SK-N-SH (cell line): ENCODE measurements around the gene PCNX2. TPM values are rescaled to one million over a fixed set of nuclear protein-coding genes. Genes with fewer than 3 reads are reported as not detected.

ENCODE experiments used
- CTCF ChIA-PET: fragments of 300-600, 350-600 bp; formaldehyde crosslinking; extraction: SDS; loops from one replicate; lab custom pipeline; 2021; lab: Yijun Ruan, JAX
- POLR2A ChIA-PET: fragments of 350-600 bp; sonication (Branson Sonifier 250); formaldehyde crosslinking; extraction: SDS; loops from one replicate; lab custom pipeline; 2020; ENCODE audit warnings: antibody characterized with exemption, inconsistent platforms; lab: Yijun Ruan, JAX
- DNase-seq: peaks from one replicate; pipeline ENCODE4 v3.0.0; 2012
- H2AFZ ChIP-seq: fragments of 200-600 bp; sonication (generic); 2 replicates; pipeline ENCODE4 v1.8.1; 2016; ENCODE audit warnings: antibody characterized with exemption, mild to moderate bottlenecking, low read depth
- H3F3A ChIP-seq: fragments of 200-600 bp; sonication (generic); replicated peaks from 2 replicates; pipeline ENCODE3; 2016; ENCODE audit warnings: antibody characterized with exemption, mild to moderate bottlenecking; ENCODE audit not compliant: insufficient read depth
- H3K27ac ChIP-seq, 2 experiments: fragments of 200-500 bp in 1 of 2; fragments of 200-600 bp in 1 of 2; sonication (Bioruptor generic) in 1 of 2; sonication (generic), shearing (Covaris generic) in 1 of 2; 2 replicates each; pipeline versions ENCODE4 v1.5.1 to v1.6.1; 2014 to 2016; ENCODE audit warnings: low read depth in 2 of 2, inconsistent platforms in 1 of 2, low read length in 1 of 2, mild to moderate bottlenecking in 1 of 2, mixed read lengths in 1 of 2
- H3K27me3 ChIP-seq: fragments of 200-600 bp; sonication (generic), shearing (Covaris generic); 2 replicates; pipeline ENCODE4 v1.6.1; 2016; ENCODE audit warnings: mixed run types; ENCODE audit not compliant: insufficient read depth
- H3K36me3 ChIP-seq, 2 experiments: fragments of 200-500 bp in 1 of 2; fragments of 200-600 bp in 1 of 2; sonication (Bioruptor generic) in 1 of 2; sonication (generic) in 1 of 2; replicated peaks in 1 of 2; 2 replicates each; pipeline versions ENCODE3 to v1.5.1; 2014 to 2016; ENCODE audit warnings: low read length in 1 of 2, mild to moderate bottlenecking in 1 of 2; ENCODE audit not compliant: insufficient read depth in 2 of 2, control insufficient read depth in 1 of 2
- H3K4me1 ChIP-seq, 2 experiments: fragments of 200-500 bp in 1 of 2; fragments of 200-600 bp in 1 of 2; sonication (Bioruptor generic) in 1 of 2; sonication (generic), shearing (Covaris generic) in 1 of 2; 2 replicates each; pipeline versions ENCODE4 v1.5.1 to v1.6.1; 2014 to 2016; ENCODE audit warnings: low read depth in 1 of 2, low read length in 1 of 2, mixed run types in 1 of 2; ENCODE audit not compliant: insufficient read depth in 2 of 2, control insufficient read depth in 1 of 2
- H3K4me2 ChIP-seq: fragments of 200-600 bp; sonication (generic), shearing (Covaris generic); 2 replicates; pipeline ENCODE4 v1.6.1; 2017; ENCODE audit warnings: mixed run types
- H3K4me3 ChIP-seq, 2 experiments: fragments of 200-500 bp in 1 of 2; fragments of 200-600 bp in 1 of 2; sonication (Bioruptor generic) in 1 of 2; sonication (generic), shearing (Covaris generic) in 1 of 2; 2 replicates each; pipeline versions ENCODE4 v1.5.1 to v1.8.1; 2014 to 2016; ENCODE audit warnings: low read depth in 2 of 2, inconsistent platforms in 1 of 2, low read length in 1 of 2, mild to moderate bottlenecking in 1 of 2, mixed read lengths in 1 of 2, moderate library complexity in 1 of 2
- H3K79me2 ChIP-seq: fragments of 200-600 bp; sonication (generic); 2 replicates; pipeline ENCODE4 v1.8.1; 2017; ENCODE audit warnings: mild to moderate bottlenecking; ENCODE audit not compliant: insufficient read depth
- H3K9ac ChIP-seq: fragments of 200-600 bp; sonication (generic); 2 replicates; pipeline ENCODE4 v1.6.1; 2017; ENCODE audit warnings: mixed run types
- H3K9me2 ChIP-seq: fragments of 200-600 bp; sonication (generic); 2 replicates; pipeline ENCODE4 v1.6.1; 2017; ENCODE audit warnings: mixed run types
- H3K9me3 ChIP-seq: fragments of 200-600 bp; sonication (generic); 2 replicates; pipeline ENCODE4 v1.6.1; 2017; ENCODE audit warnings: mixed run types, mild to moderate bottlenecking, moderate library complexity
- H4K20me1 ChIP-seq: fragments of 200-600 bp; sonication (generic); 2 replicates; pipeline ENCODE4 v1.6.1; 2017; ENCODE audit warnings: mild to moderate bottlenecking, mixed run types; ENCODE audit not compliant: insufficient read depth
- CTCF ChIP-seq: fragments of 200-600 bp; sonication (generic); IDR thresholded peaks from 2 replicates; pipeline ENCODE4 v1.6.1; 2017; ENCODE audit warnings: antibody characterized with exemption, mild to moderate bottlenecking, moderate library complexity
- EZH2phosphoT487 ChIP-seq: fragments of 200-600 bp; sonication (generic); IDR thresholded peaks from 2 replicates; pipeline ENCODE4 v1.6.1; 2017; ENCODE audit warnings: low read depth, mixed run types, mild to moderate bottlenecking, antibody characterized with exemption, moderate library complexity, borderline replicate concordance
- FOXJ3 ChIP-seq: sonication (generic); formaldehyde crosslinking; IDR thresholded peaks from 2 replicates; pipeline ENCODE4 v1.5.1; 2020; ENCODE audit warnings: mild to moderate bottlenecking, missing genetic modification reagents
- FOXM1 ChIP-seq: IDR thresholded peaks from 2 replicates; pipeline ENCODE4 v1.4.0; 2012; ENCODE audit warnings: low read depth, mild to moderate bottlenecking
- NFIC ChIP-seq: IDR thresholded peaks from 2 replicates; pipeline ENCODE4 v1.4.0; 2012; ENCODE audit warnings: borderline replicate concordance
- NRF1 ChIP-seq: IDR thresholded peaks from 2 replicates; pipeline ENCODE4 v1.6.1; 2012; ENCODE audit warnings: low read depth, mild to moderate bottlenecking, low read length
- RCOR1 ChIP-seq: fragments of 150-350 bp; IDR thresholded peaks from 2 replicates; pipeline ENCODE4 v1.6.1; 2017; ENCODE audit warnings: antibody characterized with exemption, low read length
- RFX5 ChIP-seq: IDR thresholded peaks from 2 replicates; pipeline ENCODE4 v1.6.1; 2012; ENCODE audit warnings: mild to moderate bottlenecking, improper control_type of control experiment, low read length
- RXRA ChIP-seq: IDR thresholded peaks from 2 replicates; pipeline ENCODE4 v1.4.0; 2012; ENCODE audit warnings: low read depth, mild to moderate bottlenecking, borderline replicate concordance
- TEAD4 ChIP-seq: IDR thresholded peaks from 2 replicates; pipeline ENCODE4 v1.4.0; 2012; ENCODE audit warnings: mild to moderate bottlenecking, borderline replicate concordance; ENCODE audit not compliant: insufficient read depth
- WGBS: methylation state at CpG from one replicate; pipeline ENCODE4 v1.1.6; 2017; ENCODE audit warnings: low lambda C conversion rate; 5-methylcytosine and 5-hydroxymethylcytosine counted together
- polyA plus RNA-seq, 3 experiments: library from polyadenylated mRNA; depleted of rRNA; stranded (reverse); fragments of >200 nt; gene quantifications; 2 replicates each; pipeline ENCODE4 v1.2.3, GENCODE V29; 2012
- TF ChIP-seq, protein P1 (sequence below): IDR thresholded peaks from 2 replicates; pipeline ENCODE4 v1.6.1; 2012; ENCODE audit warnings: mild to moderate bottlenecking, low read depth, low read length, moderate library complexity
- TF ChIP-seq, protein P2 (sequence below): fragments of 150-350 bp; IDR thresholded peaks from 2 replicates; pipeline ENCODE4 v1.6.1; 2016; ENCODE audit warnings: mild to moderate bottlenecking, low read depth, low read length
- TF ChIP-seq, protein P3 (sequence below): IDR thresholded peaks from 2 replicates; pipeline ENCODE4 v1.4.0; 2012; ENCODE audit warnings: low read depth, borderline replicate concordance

Gene PCNX2
- polyA plus RNA-seq, 1 of the 3 experiments (the other 2 are of a cell fraction) = 10.6 TPM

DNA sequence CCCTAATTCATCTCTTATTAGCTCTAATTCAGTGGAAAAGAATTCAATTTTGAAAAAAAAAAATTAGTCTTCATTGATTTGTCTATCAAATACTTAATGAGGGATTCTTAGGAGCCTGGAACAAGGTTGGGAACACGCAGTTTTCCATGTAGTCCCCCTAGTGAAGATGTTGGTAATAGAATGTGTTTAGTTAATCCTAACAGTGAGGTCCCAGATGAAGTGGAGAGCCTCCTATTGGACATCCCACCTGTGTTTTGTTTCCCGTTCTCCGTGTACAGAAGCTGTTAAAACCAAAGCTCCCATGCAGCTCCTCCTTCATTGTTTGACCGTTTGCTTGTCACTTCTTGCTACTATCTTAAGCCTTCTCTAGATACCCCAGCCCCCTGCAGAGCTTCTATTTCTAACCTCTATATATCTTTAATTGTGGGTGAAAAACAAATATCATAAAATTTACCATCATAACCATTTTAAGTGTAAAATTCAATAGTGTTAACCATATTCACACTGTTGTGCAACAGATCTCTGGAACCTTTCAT is 67.5 kb downstream of the PCNX2 start:
- Histone ChIP-seq H3K27ac (no peak overlapping the region), H3K4me1 (no peaks in the 10 kb centered on the region), H4K20me1 (no peaks in the 10 kb centered on the region), H3F3A (no peaks in the 10 kb centered on the region), H3K9me2 (no peaks in the 10 kb centered on the region), H3K4me3 (no peak overlapping the region), H3K9ac (no peak overlapping the region), H2AFZ (no peak overlapping the region), H3K36me3 (peaks cover 11 to 35% of the 10 kb centered on the region in 2 experiments), H3K9me3 (no peaks in the 10 kb centered on the region), H3K4me2 (no peak overlapping the region), H3K27me3 (no peaks in the 10 kb centered on the region), H3K79me2 (no peaks in the 10 kb centered on the region)
- no peak for DNase-seq
- ChIA-PET CTCF (no interaction called here), POLR2A (no interaction called here)
- TF ChIP-seq, protein P1, sequence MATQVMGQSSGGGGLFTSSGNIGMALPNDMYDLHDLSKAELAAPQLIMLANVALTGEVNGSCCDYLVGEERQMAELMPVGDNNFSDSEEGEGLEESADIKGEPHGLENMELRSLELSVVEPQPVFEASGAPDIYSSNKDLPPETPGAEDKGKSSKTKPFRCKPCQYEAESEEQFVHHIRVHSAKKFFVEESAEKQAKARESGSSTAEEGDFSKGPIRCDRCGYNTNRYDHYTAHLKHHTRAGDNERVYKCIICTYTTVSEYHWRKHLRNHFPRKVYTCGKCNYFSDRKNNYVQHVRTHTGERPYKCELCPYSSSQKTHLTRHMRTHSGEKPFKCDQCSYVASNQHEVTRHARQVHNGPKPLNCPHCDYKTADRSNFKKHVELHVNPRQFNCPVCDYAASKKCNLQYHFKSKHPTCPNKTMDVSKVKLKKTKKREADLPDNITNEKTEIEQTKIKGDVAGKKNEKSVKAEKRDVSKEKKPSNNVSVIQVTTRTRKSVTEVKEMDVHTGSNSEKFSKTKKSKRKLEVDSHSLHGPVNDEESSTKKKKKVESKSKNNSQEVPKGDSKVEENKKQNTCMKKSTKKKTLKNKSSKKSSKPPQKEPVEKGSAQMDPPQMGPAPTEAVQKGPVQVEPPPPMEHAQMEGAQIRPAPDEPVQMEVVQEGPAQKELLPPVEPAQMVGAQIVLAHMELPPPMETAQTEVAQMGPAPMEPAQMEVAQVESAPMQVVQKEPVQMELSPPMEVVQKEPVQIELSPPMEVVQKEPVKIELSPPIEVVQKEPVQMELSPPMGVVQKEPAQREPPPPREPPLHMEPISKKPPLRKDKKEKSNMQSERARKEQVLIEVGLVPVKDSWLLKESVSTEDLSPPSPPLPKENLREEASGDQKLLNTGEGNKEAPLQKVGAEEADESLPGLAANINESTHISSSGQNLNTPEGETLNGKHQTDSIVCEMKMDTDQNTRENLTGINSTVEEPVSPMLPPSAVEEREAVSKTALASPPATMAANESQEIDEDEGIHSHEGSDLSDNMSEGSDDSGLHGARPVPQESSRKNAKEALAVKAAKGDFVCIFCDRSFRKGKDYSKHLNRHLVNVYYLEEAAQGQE = no peak
- TF ChIP-seq NRF1 (no peak), RXRA (no peak)
- WGBS = 98% methylated on average over 4 of the region's 4 CpGs

DNA sequence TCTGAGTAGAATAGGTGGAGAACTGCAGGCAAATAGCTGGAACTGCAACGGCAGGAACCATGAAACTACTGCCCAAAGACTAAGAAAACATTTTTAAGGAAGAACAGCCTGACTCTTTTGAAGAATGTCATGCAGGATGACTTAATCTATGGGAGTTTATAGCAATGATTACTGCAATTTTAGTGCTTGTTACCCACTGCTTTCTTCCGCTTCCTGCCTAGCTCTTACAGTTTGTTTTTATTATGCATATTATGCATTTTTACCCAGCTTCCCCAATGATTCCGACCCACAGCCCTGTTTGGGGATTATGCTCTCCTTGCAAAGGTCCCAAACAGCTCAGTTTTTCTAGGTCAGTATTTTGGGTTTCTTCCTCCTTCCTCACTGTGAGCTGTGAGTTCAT is 71.2 kb downstream of the PCNX2 start:
- POLR2A ChIA-PET = no interaction called here
- Histone ChIP-seq H3K27me3 (no peaks in the 10 kb centered on the region), H3K36me3 (peaks cover 23 to 46% of the 10 kb centered on the region in 2 experiments), H3K4me3 (no peak overlapping the region), H3K79me2 (no peaks in the 10 kb centered on the region), H3K4me1 (no peaks in the 10 kb centered on the region), H3K9me2 (no peaks in the 10 kb centered on the region), H3F3A (no peaks in the 10 kb centered on the region), H3K4me2 (no peak overlapping the region), H3K9me3 (no peaks in the 10 kb centered on the region), H4K20me1 (no peaks in the 10 kb centered on the region), H3K9ac (no peak overlapping the region), H3K27ac (no peak overlapping the region), H2AFZ (no peak overlapping the region)
- DNase-seq = no peak
- CTCF ChIA-PET = interaction anchor here (1.3 kb wide), 1 partner anchor 10 kb away, joined by 4 read pairs; no protein-coding TSS in a partner anchor
- WGBS = 98% methylated on average over 3 of the region's 3 CpGs
- TF ChIP-seq RFX5 (no peak), FOXM1 (no peak), EZH2phosphoT487 (no peak), TEAD4 (no peak), CTCF (no peak), FOXJ3 (no peak), NFIC (no peak), RCOR1 (no peak)
- TF ChIP-seq, protein P2, sequence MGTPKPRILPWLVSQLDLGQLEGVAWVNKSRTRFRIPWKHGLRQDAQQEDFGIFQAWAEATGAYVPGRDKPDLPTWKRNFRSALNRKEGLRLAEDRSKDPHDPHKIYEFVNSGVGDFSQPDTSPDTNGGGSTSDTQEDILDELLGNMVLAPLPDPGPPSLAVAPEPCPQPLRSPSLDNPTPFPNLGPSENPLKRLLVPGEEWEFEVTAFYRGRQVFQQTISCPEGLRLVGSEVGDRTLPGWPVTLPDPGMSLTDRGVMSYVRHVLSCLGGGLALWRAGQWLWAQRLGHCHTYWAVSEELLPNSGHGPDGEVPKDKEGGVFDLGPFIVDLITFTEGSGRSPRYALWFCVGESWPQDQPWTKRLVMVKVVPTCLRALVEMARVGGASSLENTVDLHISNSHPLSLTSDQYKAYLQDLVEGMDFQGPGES = no peak
- TF ChIP-seq, protein P1 = no peak
- TF ChIP-seq, protein P3, sequence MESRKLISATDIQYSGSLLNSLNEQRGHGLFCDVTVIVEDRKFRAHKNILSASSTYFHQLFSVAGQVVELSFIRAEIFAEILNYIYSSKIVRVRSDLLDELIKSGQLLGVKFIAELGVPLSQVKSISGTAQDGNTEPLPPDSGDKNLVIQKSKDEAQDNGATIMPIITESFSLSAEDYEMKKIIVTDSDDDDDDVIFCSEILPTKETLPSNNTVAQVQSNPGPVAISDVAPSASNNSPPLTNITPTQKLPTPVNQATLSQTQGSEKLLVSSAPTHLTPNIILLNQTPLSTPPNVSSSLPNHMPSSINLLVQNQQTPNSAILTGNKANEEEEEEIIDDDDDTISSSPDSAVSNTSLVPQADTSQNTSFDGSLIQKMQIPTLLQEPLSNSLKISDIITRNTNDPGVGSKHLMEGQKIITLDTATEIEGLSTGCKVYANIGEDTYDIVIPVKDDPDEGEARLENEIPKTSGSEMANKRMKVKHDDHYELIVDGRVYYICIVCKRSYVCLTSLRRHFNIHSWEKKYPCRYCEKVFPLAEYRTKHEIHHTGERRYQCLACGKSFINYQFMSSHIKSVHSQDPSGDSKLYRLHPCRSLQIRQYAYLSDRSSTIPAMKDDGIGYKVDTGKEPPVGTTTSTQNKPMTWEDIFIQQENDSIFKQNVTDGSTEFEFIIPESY = no peak
